IMR-90 (cell line): Measurements from ENCODE around the gene CDH23. TPM values are rescaled to one million over a fixed set of nuclear protein-coding genes. Genes with fewer than 3 reads are reported as not detected.

Source experiments
- ATAC-seq: fragments of 200-7000 bp; cut with Tn5 transposase; 2 replicates; pipeline ENCODE4 v1.9.1; 2020; ENCODE audit warnings: low read depth, mild to moderate bottlenecking, moderate library complexity
- BruUV-seq: library from RNA; stranded (reverse); fragments of 400-500 nt; replicated peaks from 2 replicates; lab custom pipeline; 2021; lab: Mats Ljungman, UMichigan
- CTCF ChIA-PET: fragments of 300-600 bp; formaldehyde crosslinking; extraction: SDS; loops from one replicate; lab custom pipeline; 2021; ENCODE audit warnings: antibody characterized with exemption; lab: Yijun Ruan, JAX
- POLR2A ChIA-PET: fragments of 300-600 bp; sonication (Branson Sonifier 250); formaldehyde crosslinking; loops from one replicate; lab custom pipeline; 2022; ENCODE audit warnings: antibody characterized with exemption; ENCODE audit not compliant: unreplicated experiment; lab: Charles Lee
- DNase-seq: peaks from one replicate; pipeline ENCODE4 v3.0.0; 2013
- H2AFZ ChIP-seq: replicated peaks from 2 replicates; pipeline ENCODE3; 2013; ENCODE audit warnings: low read length, mild to moderate bottlenecking; ENCODE audit not compliant: poor library complexity
- H2AK5ac ChIP-seq: 2 replicates; pipeline ENCODE4 v1.6.1; 2013; ENCODE audit warnings: low read depth, low read length, inconsistent platforms
- H2AK9ac ChIP-seq: replicated peaks from 2 replicates; pipeline ENCODE3; 2013; ENCODE audit warnings: mild to moderate bottlenecking, low read depth, low read length, moderate library complexity; ENCODE audit not compliant: poor library complexity
- H2BK120ac ChIP-seq: 2 replicates; pipeline ENCODE4 v1.6.1; 2013; ENCODE audit warnings: low read depth, low read length, inconsistent platforms
- H2BK15ac ChIP-seq: 3 replicates; pipeline ENCODE4 v1.6.1; 2013; ENCODE audit warnings: low read depth, low read length, inconsistent platforms
- H2BK20ac ChIP-seq: 2 replicates; pipeline ENCODE4 v1.6.1; 2013; ENCODE audit warnings: low read depth, mild to moderate bottlenecking, inconsistent platforms, low read length, moderate library complexity
- H2BK5ac ChIP-seq: 2 replicates; pipeline ENCODE4 v1.6.1; 2013; ENCODE audit warnings: mild to moderate bottlenecking, low read depth, low read length, inconsistent platforms; ENCODE audit not compliant: poor library complexity, severe bottlenecking
- H3K14ac ChIP-seq: replicated peaks from 2 replicates; pipeline ENCODE4 v1.6.1; 2013; ENCODE audit warnings: low read depth, low read length, inconsistent platforms
- H3K18ac ChIP-seq: 2 replicates; pipeline ENCODE4 v1.6.1; 2013; ENCODE audit warnings: low read depth, low read length, control low read depth
- H3K23ac ChIP-seq: 2 replicates; pipeline ENCODE4 v1.6.1; 2013; ENCODE audit warnings: low read depth, low read length, inconsistent platforms
- H3K27ac ChIP-seq: 2 replicates; pipeline ENCODE4 v1.5.1; 2013; ENCODE audit warnings: mild to moderate bottlenecking, control low read depth, low read length; ENCODE audit not compliant: insufficient read depth
- H3K27me3 ChIP-seq: 2 replicates; pipeline ENCODE4 v1.6.1; 2013; ENCODE audit warnings: low read length; ENCODE audit not compliant: control insufficient read depth, insufficient read depth
- H3K36me3 ChIP-seq: 2 replicates; pipeline ENCODE4 v1.6.1; 2013; ENCODE audit warnings: low read length, mixed read lengths; ENCODE audit not compliant: control insufficient read depth, insufficient read depth
- H3K4ac ChIP-seq: 2 replicates; pipeline ENCODE4 v1.6.1; 2013; ENCODE audit warnings: low read depth, low read length, inconsistent platforms
- H3K4me1 ChIP-seq: 2 replicates; pipeline ENCODE4 v1.6.1; 2013; ENCODE audit warnings: low read length, mixed read lengths; ENCODE audit not compliant: control insufficient read depth, insufficient read depth
- H3K4me2 ChIP-seq: 2 replicates; pipeline ENCODE4 v1.6.1; 2013; ENCODE audit warnings: low read depth, mild to moderate bottlenecking, control low read depth, low read length, moderate library complexity
- H3K4me3 ChIP-seq: 2 replicates; pipeline ENCODE4 v1.5.1; 2013; ENCODE audit warnings: low read depth, mild to moderate bottlenecking, control low read depth, low read length, moderate library complexity; ENCODE audit not compliant: insufficient read depth
- H3K56ac ChIP-seq: 2 replicates; pipeline ENCODE4 v1.6.1; 2013; ENCODE audit warnings: low read length, inconsistent platforms; ENCODE audit not compliant: insufficient read depth; ENCODE audit errors: extremely low read depth
- H3K79me1 ChIP-seq, 2 experiments: 2 replicates each; pipeline ENCODE4 v1.6.1; 2013; ENCODE audit warnings: low read length in 2 of 2, inconsistent platforms in 1 of 2, low read depth in 1 of 2
- H3K9ac ChIP-seq: 2 replicates; pipeline ENCODE4 v1.6.1; 2013; ENCODE audit warnings: low read depth, low read length, control low read depth
- H3K9me1 ChIP-seq: 2 replicates; pipeline ENCODE4 v1.6.1; 2013; ENCODE audit warnings: low read length, inconsistent platforms; ENCODE audit not compliant: insufficient read depth
- H3K9me3 ChIP-seq: 2 replicates; pipeline ENCODE4 v1.6.1; 2013; ENCODE audit warnings: low read length; ENCODE audit not compliant: control insufficient read depth, insufficient read depth
- H4K20me1 ChIP-seq: 2 replicates; pipeline ENCODE4 v1.6.1; 2013; ENCODE audit warnings: low read length, inconsistent platforms; ENCODE audit not compliant: insufficient read depth
- H4K5ac ChIP-seq: 2 replicates; pipeline ENCODE4 v1.6.1; 2013; ENCODE audit warnings: mild to moderate bottlenecking, low read depth, low read length, control low read depth
- H4K8ac ChIP-seq, 2 experiments: 2 replicates each; pipeline ENCODE4 v1.6.1; 2013; ENCODE audit warnings: low read depth in 2 of 2, low read length in 2 of 2, control low read depth in 1 of 2, inconsistent platforms in 1 of 2
- H4K91ac ChIP-seq: 2 replicates; pipeline ENCODE4 v1.6.1; 2013; ENCODE audit warnings: low read depth, low read length, inconsistent platforms; ENCODE audit not compliant: insufficient read depth
- MAFK ChIP-seq: IDR thresholded peaks from 2 replicates; pipeline ENCODE4 v1.6.1; 2012; ENCODE audit warnings: low read depth, low read length, improper control_type of control experiment
- NFE2L2 ChIP-seq: fragments of 150-350 bp; IDR thresholded peaks from 2 replicates; pipeline ENCODE4 v1.6.1; 2016; ENCODE audit warnings: low read depth, mild to moderate bottlenecking, low read length
- RAD21 ChIP-seq: IDR thresholded peaks from 2 replicates; pipeline ENCODE4 v1.6.1; 2012; ENCODE audit warnings: low read length, improper control_type of control experiment
- WGBS, 2 experiments: methylation state at CpG; one replicate each; pipeline versions ENCODE4 v1.1.5 to v1.1.7; 2013; ENCODE audit warnings: missing lambda C conversion rate in 2 of 2; ENCODE audit not compliant: insufficient read length in 1 of 2; ENCODE audit errors: extremely low coverage in 2 of 2; 5-methylcytosine and 5-hydroxymethylcytosine counted together
- dilution Hi-C: fragments of 300-500 bp; cut with HindIII; formaldehyde crosslinking; loops from one replicate; pipeline ENCODE4 v1.14.3; 2018; ENCODE audit warnings: low sequenced_read_pairs; ENCODE audit not compliant: unreplicated experiment
- in situ Hi-C: fragments of 300-500 bp; cut with MboI; formaldehyde crosslinking; loops from 3 replicates; pipeline ENCODE4 v1.14.3; 2019; ENCODE audit warnings: low sequenced_read_pairs, inconsistent platforms, mixed read lengths
- intact Hi-C: fragments of 100-400 bp; cut with micrococcal nuclease; formaldehyde crosslinking; loops from 2 replicates; pipeline ENCODE4 v1.10.0; 2022
- polyA plus RNA-seq, 3 experiments: library from polyadenylated mRNA; depleted of rRNA; stranded (reverse); fragments of >200 nt; gene quantifications; 2 replicates each; pipeline ENCODE4 v1.2.3, GENCODE V29; 2012; ENCODE audit warnings: low replicate concordance in 1 of 3
- total RNA-seq: library from RNA; depleted of rRNA; stranded (reverse); fragments of >200 nt; gene quantifications from 2 replicates; pipeline ENCODE4 v1.2.3, GENCODE V29; 2012

Gene CDH23
- total and polyA plus RNA-seq, 2 of the 4 experiments (the other 2 are of a cell fraction) = under 0.01 to 0.03 TPM

DNA sequence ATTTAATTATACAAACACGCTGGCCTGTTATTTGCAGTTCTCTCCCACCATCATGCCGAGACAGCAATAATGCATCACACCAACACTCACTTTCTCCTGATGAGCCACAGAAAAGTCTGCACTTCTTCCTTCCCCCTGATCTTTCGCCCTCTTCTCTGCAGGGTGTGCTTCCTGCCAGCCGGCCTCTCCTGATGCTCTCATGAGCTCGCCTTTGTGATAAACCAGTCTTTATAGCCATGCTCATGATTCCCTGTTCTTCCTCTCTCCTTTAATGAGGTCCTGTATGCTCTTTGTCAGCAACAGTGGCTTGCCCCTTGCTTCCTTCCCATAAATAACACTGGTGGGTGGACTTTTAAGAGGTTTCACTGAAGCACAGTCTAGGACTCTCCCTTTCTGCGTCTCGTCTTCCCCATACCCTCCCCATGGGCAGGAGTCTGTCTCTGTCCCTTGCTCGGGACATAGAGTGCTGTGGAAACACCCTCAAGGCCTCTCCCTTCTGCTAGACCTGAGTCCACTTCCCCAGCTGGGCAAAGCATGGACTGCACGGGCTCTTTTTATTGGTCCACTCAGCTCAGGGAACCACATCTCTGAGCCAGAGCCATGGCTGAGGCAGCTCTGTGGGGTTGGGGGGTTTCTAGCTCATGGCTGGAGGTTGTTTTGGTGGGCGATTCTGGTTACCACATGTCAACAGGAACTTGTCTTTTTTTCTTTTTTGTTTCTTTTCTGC lies 189.0 kb downstream of the CDH23 start:
- intact Hi-C loops (no loop called here), in situ Hi-C loops (no loop called here), dilution Hi-C loops (no loop called here)
- Histone ChIP-seq H3K79me1 (no peaks in the 10 kb centered on the region), H4K20me1 (no peaks in the 10 kb centered on the region), H3K36me3 (no peaks in the 10 kb centered on the region), H4K5ac (no peak overlapping the region), H3K9ac (no peak overlapping the region), H2AK9ac (no peak overlapping the region), H2AFZ (no peak overlapping the region), H2BK5ac (no peak overlapping the region), H3K4me3 (no peak overlapping the region), H2BK120ac (no peak overlapping the region), H3K9me3 (no peaks in the 10 kb centered on the region), H4K8ac (no peak overlapping the region), H3K27ac (no peak overlapping the region), H3K23ac (no peak overlapping the region), H3K4me2 (no peak overlapping the region), H2BK15ac (no peak overlapping the region), H2BK20ac (no peak overlapping the region), H3K18ac (no peak overlapping the region), H3K56ac (no peak overlapping the region), H3K9me1 (no peaks in the 10 kb centered on the region), H2AK5ac (no peak overlapping the region), H4K91ac (no peak overlapping the region), H3K14ac (no peak overlapping the region), H3K27me3 (peaks cover 23% of the 10 kb centered on the region), H3K4me1 (no peaks in the 10 kb centered on the region), H3K4ac (no peak overlapping the region)
- BruUV-seq = no TSS peak
- ChIA-PET POLR2A (no interaction called here), CTCF (interaction anchor here (1.3 kb wide), 1 partner anchor 23 kb away, joined by 3 read pairs; no protein-coding TSS in a partner anchor)
- DNase-seq (no peak), ATAC-seq (no peak)
- TF ChIP-seq RAD21 (no peak), MAFK (no peak), NFE2L2 (no peak)
- 37% methylated on average over 4 of the region's 10 CpGs; no CpG with 5 or more reads in 1 of the 2 experiments for WGBS, 2 experiments
